Hepatocyte (in vitro differentiated cells): ENCODE measurements around the gene C16orf92.

Experiments used
- EZH2 ChIP-seq: fragments of 200-600 bp; sonication (generic); IDR thresholded peaks from 2 replicates; pipeline ENCODE4 v1.6.1; 2016; ENCODE audit warnings: antibody characterized with exemption, mild to moderate bottlenecking, borderline replicate concordance
- EZH2phosphoT487 ChIP-seq: fragments of 200-600 bp; sonication (generic); IDR thresholded peaks from one replicate; pipeline ENCODE4 v1.6.1; 2018; ENCODE audit warnings: antibody characterized with exemption, mild to moderate bottlenecking, low read depth, moderate library complexity; ENCODE audit not compliant: unreplicated experiment, severe bottlenecking
- TF ChIP-seq, protein P1 (sequence below): fragments of 200-600 bp; sonication (generic); IDR thresholded peaks from 2 replicates; pipeline ENCODE4 v1.5.1; 2016; ENCODE audit warnings: antibody characterized with exemption, mild to moderate bottlenecking; ENCODE audit not compliant: poor library complexity

DNA sequence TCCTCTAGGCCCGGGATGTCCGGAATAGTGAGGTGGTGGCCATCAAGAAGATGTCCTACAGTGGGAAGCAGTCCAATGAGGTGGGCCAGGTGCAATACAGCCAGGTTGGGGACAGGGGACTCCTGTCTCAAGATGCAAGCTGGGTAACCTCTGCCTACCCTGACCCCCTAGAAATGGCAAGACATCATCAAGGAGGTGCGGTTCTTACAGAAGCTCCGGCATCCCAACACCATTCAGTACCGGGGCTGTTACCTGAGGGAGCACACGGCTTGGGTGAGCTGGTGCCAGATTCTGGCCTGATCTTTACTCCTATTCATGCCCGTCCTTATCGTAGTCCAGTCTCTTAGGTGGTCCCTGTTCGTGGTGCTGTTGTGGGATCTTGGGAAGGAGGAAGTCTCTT, 44.9 kb upstream of the C16orf92 start:
- TF ChIP-seq, protein P1, sequence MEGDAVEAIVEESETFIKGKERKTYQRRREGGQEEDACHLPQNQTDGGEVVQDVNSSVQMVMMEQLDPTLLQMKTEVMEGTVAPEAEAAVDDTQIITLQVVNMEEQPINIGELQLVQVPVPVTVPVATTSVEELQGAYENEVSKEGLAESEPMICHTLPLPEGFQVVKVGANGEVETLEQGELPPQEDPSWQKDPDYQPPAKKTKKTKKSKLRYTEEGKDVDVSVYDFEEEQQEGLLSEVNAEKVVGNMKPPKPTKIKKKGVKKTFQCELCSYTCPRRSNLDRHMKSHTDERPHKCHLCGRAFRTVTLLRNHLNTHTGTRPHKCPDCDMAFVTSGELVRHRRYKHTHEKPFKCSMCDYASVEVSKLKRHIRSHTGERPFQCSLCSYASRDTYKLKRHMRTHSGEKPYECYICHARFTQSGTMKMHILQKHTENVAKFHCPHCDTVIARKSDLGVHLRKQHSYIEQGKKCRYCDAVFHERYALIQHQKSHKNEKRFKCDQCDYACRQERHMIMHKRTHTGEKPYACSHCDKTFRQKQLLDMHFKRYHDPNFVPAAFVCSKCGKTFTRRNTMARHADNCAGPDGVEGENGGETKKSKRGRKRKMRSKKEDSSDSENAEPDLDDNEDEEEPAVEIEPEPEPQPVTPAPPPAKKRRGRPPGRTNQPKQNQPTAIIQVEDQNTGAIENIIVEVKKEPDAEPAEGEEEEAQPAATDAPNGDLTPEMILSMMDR = no peak
- TF ChIP-seq EZH2 (no peak), EZH2phosphoT487 (no peak)
